Transverse colon (tissue), 1 donor: ENCODE measurements around the gene XYLT2.

Experiments used
- EP300 ChIP-seq: sonication (generic); formaldehyde crosslinking; IDR thresholded peaks from one replicate; pipeline ENCODE4 v1.6.1; 2017; ENCODE audit warnings: antibody characterized with exemption, low read depth
- POLR2A ChIP-seq: fragments of 450-650 bp; IDR thresholded peaks from one replicate; pipeline ENCODE4 v1.6.1; 2016; ENCODE audit warnings: antibody characterized with exemption, mild to moderate bottlenecking, moderate library complexity

GRCh38 chr17:50386510-50386909, 40.6 kb downstream of the XYLT2 start:
- TF ChIP-seq POLR2A (no peak), EP300 (no peak)
